RWPE2 (cell line): ENCODE measurements around the gene MPO.

Experiments used
- ATAC-seq: fragments of 200-7000 bp; cut with Tn5 transposase; 3 replicates; pipeline ENCODE4 v1.9.1; 2021; ENCODE audit warnings: low read depth
- DNase-seq: peaks from one replicate; pipeline ENCODE4 v3.0.0-alpha.2; 2020; ENCODE audit warnings: low spot score
- H3K27ac ChIP-seq: fragments of 450-650 bp; 2 replicates; pipeline ENCODE4 v1.5.1; 2017; ENCODE audit warnings: mild to moderate bottlenecking; ENCODE audit not compliant: poor library complexity, severe bottlenecking
- H3K27me3 ChIP-seq: fragments of 250-450 bp; sonication (Bioruptor Pico); 2 replicates; pipeline ENCODE4 v1.5.1; 2021; ENCODE audit warnings: mild to moderate bottlenecking, moderate library complexity; ENCODE audit not compliant: insufficient read depth, poor library complexity, severe bottlenecking
- H3K36me3 ChIP-seq: fragments of 250-450 bp; sonication (Bioruptor Pico); 2 replicates; pipeline ENCODE4 v1.5.1; 2020; ENCODE audit warnings: low read depth, mild to moderate bottlenecking, moderate library complexity
- H3K4me1 ChIP-seq: fragments of 250-450 bp; sonication (Bioruptor Pico); 2 replicates; pipeline ENCODE4 v1.5.1; 2021; ENCODE audit warnings: mild to moderate bottlenecking, moderate library complexity; ENCODE audit not compliant: insufficient read depth, poor library complexity, severe bottlenecking
- H3K4me3 ChIP-seq: fragments of 250-450 bp; sonication (Bioruptor Pico); 2 replicates; pipeline ENCODE4 v1.5.1; 2021; ENCODE audit warnings: mild to moderate bottlenecking, moderate library complexity; ENCODE audit not compliant: severe bottlenecking
- H3K9me3 ChIP-seq: fragments of 250-450 bp; sonication (Bioruptor Pico); 2 replicates; pipeline ENCODE4 v1.5.1; 2021; ENCODE audit warnings: mild to moderate bottlenecking, moderate library complexity; ENCODE audit not compliant: severe bottlenecking
- CTCF ChIP-seq: fragments of 450-650 bp; IDR thresholded peaks from one replicate; pipeline ENCODE4 v1.5.1; 2017; ENCODE audit warnings: mild to moderate bottlenecking, moderate library complexity; ENCODE audit not compliant: poor library complexity, severe bottlenecking

Gene MPO

DNA sequence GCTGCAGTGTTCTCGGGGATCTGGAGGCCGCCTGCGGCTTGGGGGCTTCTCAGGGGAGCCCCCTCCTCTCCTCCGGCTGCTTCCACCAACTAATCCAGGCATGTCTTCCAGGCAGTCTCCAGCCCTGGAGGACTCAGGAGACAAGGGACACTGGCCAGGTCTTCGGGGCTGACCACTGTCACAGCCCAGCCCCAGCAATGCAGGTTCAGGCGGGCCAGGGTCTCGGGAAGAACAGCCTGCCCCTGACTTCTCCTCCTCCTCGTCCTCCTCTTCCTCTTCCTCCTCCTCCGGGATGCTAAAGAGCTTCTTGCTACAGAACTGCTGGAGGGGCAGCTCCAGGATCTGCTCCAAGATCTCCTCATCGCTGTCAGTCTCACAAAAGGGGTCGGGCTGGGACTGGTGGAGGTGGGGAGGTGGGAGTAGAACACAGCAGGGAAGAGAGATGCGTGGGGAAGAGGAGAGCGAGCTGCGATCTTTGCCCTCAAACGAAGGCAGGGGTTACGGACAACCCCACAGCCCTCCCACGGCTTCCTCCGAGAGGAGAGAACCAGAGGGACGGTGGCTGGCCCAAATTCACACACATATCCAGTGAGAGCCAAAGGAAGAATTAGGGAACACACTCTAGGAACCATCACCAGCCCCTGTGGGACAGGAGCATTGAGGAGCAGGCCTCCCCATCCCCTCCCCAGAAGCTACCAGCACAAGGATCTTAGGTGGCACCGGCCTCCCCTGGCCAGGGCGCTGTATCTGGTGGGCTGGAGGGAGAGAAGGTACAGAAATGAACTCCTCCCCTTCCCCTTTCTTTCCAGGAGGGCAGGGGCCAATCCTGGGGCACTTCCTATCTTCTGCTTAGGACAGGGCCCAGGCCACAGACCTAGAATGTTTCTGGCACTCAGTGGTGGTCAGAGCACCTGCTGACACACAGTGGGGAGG, 28.5 kb upstream of the MPO start:
- DNase-seq (no peak), ATAC-seq (no peak)
- Histone ChIP-seq H3K36me3 (no peaks in the 10 kb centered on the region), H3K4me3 (no peak overlapping the region), H3K27me3 (no peaks in the 10 kb centered on the region), H3K9me3 (no peaks in the 10 kb centered on the region), H3K27ac (no peak overlapping the region), H3K4me1 (no peaks in the 10 kb centered on the region)
- TF ChIP-seq CTCF = no peak

GRCh38 chr17:58308173-58308984, 27.6 kb upstream of the MPO start:
- ATAC-seq = peak; percentile 24; the same call in 1 of the 3 replicates
- Histone ChIP-seq H3K27ac (no peak overlapping the region), H3K9me3 (no peaks in the 10 kb centered on the region), H3K27me3 (no peaks in the 10 kb centered on the region), H3K36me3 (no peaks in the 10 kb centered on the region), H3K4me3 (no peak overlapping the region), H3K4me1 (no peaks in the 10 kb centered on the region)
- peak; percentile 64 for DNase-seq
- peak; percentile 24 for TF ChIP-seq CTCF

GRCh38 chr17:58307468-58308172, 26.9 kb upstream of the MPO start:
- no peak for ATAC-seq
- no peak for DNase-seq
- H3K9me3 ChIP-seq = no peaks in the 10 kb centered on the region
- no peak overlapping the region for H3K4me3 ChIP-seq
- H3K4me1 ChIP-seq = no peaks in the 10 kb centered on the region
- no peaks in the 10 kb centered on the region for H3K27me3 ChIP-seq
- no peak for TF ChIP-seq CTCF
- H3K36me3 ChIP-seq = no peaks in the 10 kb centered on the region
- H3K27ac ChIP-seq = no peak overlapping the region

DNA sequence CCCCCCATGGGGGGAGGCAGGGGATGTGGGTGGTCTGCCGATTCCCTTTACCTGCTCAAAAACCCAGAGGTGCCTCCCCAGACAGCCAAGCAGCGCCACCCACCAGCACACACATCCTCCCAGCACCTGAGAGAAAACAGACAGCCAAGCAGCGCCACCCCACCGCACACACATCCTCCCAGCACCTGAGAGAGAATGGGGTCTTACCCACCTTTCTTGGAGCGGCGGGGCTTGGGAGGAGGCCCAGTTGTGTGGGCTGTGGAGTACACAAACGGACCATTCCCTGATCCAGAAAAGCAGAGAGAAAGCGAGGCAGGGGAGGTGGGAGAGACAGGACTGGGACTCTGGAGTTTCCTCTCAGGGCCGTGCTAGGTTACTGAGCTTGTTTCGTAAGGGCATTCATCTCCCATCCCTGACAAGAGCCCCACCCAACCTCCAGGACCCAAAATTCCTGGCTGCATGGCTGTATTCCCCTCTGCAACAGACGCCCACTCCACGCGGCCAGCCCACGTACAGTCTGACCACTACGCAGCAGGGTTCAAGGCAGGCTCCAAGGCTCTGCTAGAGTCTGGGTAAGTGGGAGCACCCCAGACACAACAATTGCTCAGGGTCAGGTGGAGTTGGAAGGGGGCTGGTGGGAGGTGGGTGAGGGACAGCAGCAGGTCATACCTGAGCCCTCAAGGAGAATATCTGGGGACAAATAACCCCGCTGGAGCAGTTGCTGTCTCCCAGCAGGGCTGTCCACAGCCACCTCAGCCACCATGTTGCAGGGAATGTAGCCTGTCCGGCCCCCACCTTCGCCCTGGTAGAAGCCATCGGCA, 25.6 kb upstream of the MPO start:
- TF ChIP-seq CTCF = no peak
- Histone ChIP-seq H3K36me3 (no peaks in the 10 kb centered on the region), H3K27me3 (no peaks in the 10 kb centered on the region), H3K4me3 (no peak overlapping the region), H3K27ac (no peak overlapping the region), H3K4me1 (no peaks in the 10 kb centered on the region), H3K9me3 (no peaks in the 10 kb centered on the region)
- ATAC-seq (no peak), DNase-seq (peak; percentile 58)
